HEK293 (cell line): ENCODE data around the gene MALT1.

Source experiments
- HOXA7 ChIP-seq: sonication (generic); formaldehyde crosslinking; IDR thresholded peaks from 2 replicates; pipeline ENCODE4 v1.8.1; 2022; ENCODE audit warnings: missing genetic modification reagents, borderline replicate concordance
- HOXC10 ChIP-seq: sonication (generic); formaldehyde crosslinking; IDR thresholded peaks from 2 replicates; pipeline ENCODE4 v1.8.1; 2023; ENCODE audit warnings: mild to moderate bottlenecking, missing genetic modification reagents
- KLF8 ChIP-seq: fragments of 450-650 bp; formaldehyde crosslinking; IDR thresholded peaks from 2 replicates; pipeline ENCODE4 v1.5.1; 2016; ENCODE audit warnings: missing biosample characterization, missing genetic modification characterization
- OVOL3 ChIP-seq: fragments of 450-650 bp; formaldehyde crosslinking; IDR thresholded peaks from 2 replicates; pipeline ENCODE4 v1.5.1; 2016; ENCODE audit warnings: missing biosample characterization, missing genetic modification characterization
- REPIN1 ChIP-seq: fragments of 450-650 bp; formaldehyde crosslinking; IDR thresholded peaks from 2 replicates; pipeline ENCODE4 v1.5.1; 2017; ENCODE audit warnings: missing biosample characterization, missing genetic modification characterization, low read depth
- SCRT1 ChIP-seq: fragments of 450-650 bp; formaldehyde crosslinking; IDR thresholded peaks from 2 replicates; pipeline ENCODE4 v1.5.1; 2016; ENCODE audit warnings: missing biosample characterization, missing genetic modification characterization, borderline replicate concordance
- YY1 ChIP-seq: fragments of 450-650 bp; formaldehyde crosslinking; IDR thresholded peaks from 2 replicates; pipeline ENCODE4 v1.5.1; 2018; ENCODE audit warnings: missing biosample characterization, missing genetic modification characterization
- YY2 ChIP-seq: fragments of 450-650 bp; formaldehyde crosslinking; IDR thresholded peaks from 2 replicates; pipeline ENCODE4 v1.5.1; 2016; ENCODE audit warnings: missing biosample characterization, missing genetic modification characterization
- ZBTB1 ChIP-seq: fragments of 450-650 bp; formaldehyde crosslinking; IDR thresholded peaks from 2 replicates; pipeline ENCODE4 v1.5.1; 2016; ENCODE audit warnings: missing biosample characterization, missing genetic modification characterization
- ZNF138 ChIP-seq: fragments of 450-650 bp; formaldehyde crosslinking; IDR thresholded peaks from 2 replicates; pipeline ENCODE4 v1.5.1; 2016; ENCODE audit warnings: missing biosample characterization, missing genetic modification characterization, borderline replicate concordance
- ZNF19 ChIP-seq: fragments of 450-650 bp; formaldehyde crosslinking; IDR thresholded peaks from 2 replicates; pipeline ENCODE4; 2016; ENCODE audit warnings: missing biosample characterization, missing genetic modification characterization, low read depth
- ZNF214 ChIP-seq: fragments of 450-650 bp; formaldehyde crosslinking; IDR thresholded peaks from 2 replicates; pipeline ENCODE4 v1.5.1; 2017; ENCODE audit warnings: missing biosample characterization, mild to moderate bottlenecking, missing genetic modification characterization, borderline replicate concordance
- ZNF292 ChIP-seq: fragments of 450-650 bp; formaldehyde crosslinking; IDR thresholded peaks from 2 replicates; pipeline ENCODE4 v1.5.1; 2016; ENCODE audit warnings: low read depth, missing biosample characterization, missing genetic modification characterization, borderline replicate concordance
- ZNF354C ChIP-seq: fragments of 450-650 bp; formaldehyde crosslinking; IDR thresholded peaks from 2 replicates; pipeline ENCODE4 v1.5.1; 2016; ENCODE audit warnings: missing biosample characterization, missing genetic modification characterization, low read depth, borderline replicate concordance
- ZNF391 ChIP-seq: fragments of 450-650 bp; formaldehyde crosslinking; IDR thresholded peaks from 2 replicates; pipeline ENCODE4 v1.5.1; 2016; ENCODE audit warnings: low read depth, missing biosample characterization, missing genetic modification characterization, borderline replicate concordance
- ZNF48 ChIP-seq: fragments of 450-650 bp; formaldehyde crosslinking; IDR thresholded peaks from 2 replicates; pipeline ENCODE4 v1.5.1; 2016; ENCODE audit warnings: missing biosample characterization, missing genetic modification characterization
- ZNF501 ChIP-seq: fragments of 450-650 bp; formaldehyde crosslinking; IDR thresholded peaks from 2 replicates; pipeline ENCODE4 v1.5.1; 2016; ENCODE audit warnings: missing biosample characterization, missing genetic modification characterization
- ZNF529 ChIP-seq: fragments of 450-650 bp; formaldehyde crosslinking; IDR thresholded peaks from 2 replicates; pipeline ENCODE4 v1.5.1; 2017; ENCODE audit warnings: missing genetic modification characterization, missing biosample characterization; ENCODE audit not compliant: insufficient replicate concordance
- ZNF610 ChIP-seq: fragments of 450-650 bp; formaldehyde crosslinking; IDR thresholded peaks from 2 replicates; pipeline ENCODE4 v1.5.1; 2016; ENCODE audit warnings: missing biosample characterization, missing genetic modification characterization, borderline replicate concordance
- ZNF830 ChIP-seq: fragments of 450-650 bp; IDR thresholded peaks from 2 replicates; pipeline ENCODE4 v1.5.0; 2018; ENCODE audit warnings: missing biosample characterization, missing genetic modification characterization, low read depth, mild to moderate bottlenecking, moderate library complexity
- ZNF843 ChIP-seq: fragments of 450-650 bp; formaldehyde crosslinking; IDR thresholded peaks from 2 replicates; pipeline ENCODE4 v1.5.1; 2016; ENCODE audit warnings: missing biosample characterization, missing genetic modification characterization
- TF ChIP-seq, protein P1 (sequence below): fragments of 450-650 bp; formaldehyde crosslinking; conservative IDR thresholded peaks from 2 replicates; pipeline ENCODE4 v1.5.1; 2016; ENCODE audit warnings: low read depth, missing biosample characterization, missing genetic modification characterization
- TF ChIP-seq, protein P2 (sequence below): fragments of 450-650 bp; formaldehyde crosslinking; IDR thresholded peaks from 2 replicates; pipeline ENCODE4 v1.5.1; 2016; ENCODE audit warnings: missing biosample characterization, missing genetic modification characterization
- TF ChIP-seq, protein P3 (sequence below): IDR thresholded peaks from 2 replicates; pipeline ENCODE4 v1.6.1; 2011; ENCODE audit warnings: mild to moderate bottlenecking, low read depth, low read length, borderline replicate concordance
- TF ChIP-seq, protein P4 (sequence below): fragments of 450-650 bp; formaldehyde crosslinking; IDR thresholded peaks from 2 replicates; pipeline ENCODE4 v1.5.1; 2016; ENCODE audit warnings: missing biosample characterization, missing genetic modification characterization
- TF ChIP-seq, protein P5 (sequence below): fragments of 450-650 bp; formaldehyde crosslinking; conservative IDR thresholded peaks from 2 replicates; pipeline ENCODE4 v1.5.1; 2016; ENCODE audit warnings: low read depth, missing biosample characterization, missing genetic modification characterization

MALT1 gene

DNA sequence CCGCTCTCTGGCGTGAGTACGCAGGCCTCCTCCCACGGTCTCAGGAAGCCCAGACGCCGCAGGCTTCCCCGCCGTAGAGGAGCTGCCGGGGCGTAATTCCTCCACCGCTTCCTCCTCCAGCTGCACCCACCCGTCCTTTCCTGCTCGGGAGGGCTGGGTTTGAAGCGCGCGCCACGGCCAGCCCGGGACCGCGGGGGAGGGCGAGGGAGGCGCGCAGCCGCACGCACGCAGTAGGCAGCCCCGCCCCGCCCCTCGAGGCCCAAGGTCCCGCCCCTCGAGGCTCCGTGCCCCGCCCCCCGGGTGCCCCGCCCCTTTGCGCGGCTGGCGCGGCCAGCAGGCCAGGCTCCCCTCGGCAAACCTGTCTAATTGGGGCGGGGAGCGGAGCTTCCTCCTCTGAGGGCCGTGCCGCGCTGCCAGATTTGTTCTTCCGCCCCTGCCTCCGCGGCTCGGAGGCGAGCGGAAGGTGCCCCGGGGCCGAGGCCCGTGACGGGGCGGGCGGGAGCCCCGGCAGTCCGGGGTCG, at the start of gene MALT1 (continued):
- TF ChIP-seq, protein P1, sequence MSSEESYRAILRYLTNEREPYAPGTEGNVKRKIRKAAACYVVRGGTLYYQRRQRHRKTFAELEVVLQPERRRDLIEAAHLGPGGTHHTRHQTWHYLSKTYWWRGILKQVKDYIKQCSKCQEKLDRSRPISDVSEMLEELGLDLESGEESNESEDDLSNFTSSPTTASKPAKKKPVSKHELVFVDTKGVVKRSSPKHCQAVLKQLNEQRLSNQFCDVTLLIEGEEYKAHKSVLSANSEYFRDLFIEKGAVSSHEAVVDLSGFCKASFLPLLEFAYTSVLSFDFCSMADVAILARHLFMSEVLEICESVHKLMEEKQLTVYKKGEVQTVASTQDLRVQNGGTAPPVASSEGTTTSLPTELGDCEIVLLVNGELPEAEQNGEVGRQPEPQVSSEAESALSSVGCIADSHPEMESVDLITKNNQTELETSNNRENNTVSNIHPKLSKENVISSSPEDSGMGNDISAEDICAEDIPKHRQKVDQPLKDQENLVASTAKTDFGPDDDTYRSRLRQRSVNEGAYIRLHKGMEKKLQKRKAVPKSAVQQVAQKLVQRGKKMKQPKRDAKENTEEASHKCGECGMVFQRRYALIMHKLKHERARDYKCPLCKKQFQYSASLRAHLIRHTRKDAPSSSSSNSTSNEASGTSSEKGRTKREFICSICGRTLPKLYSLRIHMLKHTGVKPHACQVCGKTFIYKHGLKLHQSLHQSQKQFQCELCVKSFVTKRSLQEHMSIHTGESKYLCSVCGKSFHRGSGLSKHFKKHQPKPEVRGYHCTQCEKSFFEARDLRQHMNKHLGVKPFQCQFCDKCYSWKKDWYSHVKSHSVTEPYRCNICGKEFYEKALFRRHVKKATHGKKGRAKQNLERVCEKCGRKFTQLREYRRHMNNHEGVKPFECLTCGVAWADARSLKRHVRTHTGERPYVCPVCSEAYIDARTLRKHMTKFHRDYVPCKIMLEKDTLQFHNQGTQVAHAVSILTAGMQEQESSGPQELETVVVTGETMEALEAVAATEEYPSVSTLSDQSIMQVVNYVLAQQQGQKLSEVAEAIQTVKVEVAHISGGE (tag by site-specific recombination): peak; percentile 54
- TF ChIP-seq ZNF501 (tag by site-specific recombination) (no peak), ZNF292 (no peak), SCRT1 (tag by site-specific recombination) (no peak), YY2 (tag by site-specific recombination) (no peak), ZNF529 (no peak), ZBTB1 (no peak), ZNF830 (tag by site-specific recombination) (no peak), KLF8 (tag by site-specific recombination) (peak; percentile 57; the same call in 1 of the 2 replicates), ZNF48 (tag by site-specific recombination) (no peak), ZNF610 (tag by site-specific recombination) (no peak), ZNF138 (tag by site-specific recombination) (no peak), ZNF843 (tag by site-specific recombination) (0 out of 2 replicates have a peak, but pooled peaks have one; percentile 37), YY1 (tag by site-specific recombination) (no peak), HOXC10 (no peak), ZNF391 (0 out of 2 replicates have a peak, but pooled peaks have one; percentile 48), OVOL3 (no peak), ZNF354C (no peak), ZNF214 (tag by site-specific recombination) (no peak), REPIN1 (tag by site-specific recombination) (no peak), HOXA7 (CRISPR knock-in tag) (no peak), ZNF19 (no peak)
- TF ChIP-seq, protein P2, sequence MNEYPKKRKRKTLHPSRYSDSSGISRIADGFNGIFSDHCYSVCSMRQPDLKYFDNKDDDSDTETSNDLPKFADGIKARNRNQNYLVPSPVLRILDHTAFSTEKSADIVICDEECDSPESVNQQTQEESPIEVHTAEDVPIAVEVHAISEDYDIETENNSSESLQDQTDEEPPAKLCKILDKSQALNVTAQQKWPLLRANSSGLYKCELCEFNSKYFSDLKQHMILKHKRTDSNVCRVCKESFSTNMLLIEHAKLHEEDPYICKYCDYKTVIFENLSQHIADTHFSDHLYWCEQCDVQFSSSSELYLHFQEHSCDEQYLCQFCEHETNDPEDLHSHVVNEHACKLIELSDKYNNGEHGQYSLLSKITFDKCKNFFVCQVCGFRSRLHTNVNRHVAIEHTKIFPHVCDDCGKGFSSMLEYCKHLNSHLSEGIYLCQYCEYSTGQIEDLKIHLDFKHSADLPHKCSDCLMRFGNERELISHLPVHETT (tag by site-specific recombination): no peak
- TF ChIP-seq, protein P3, sequence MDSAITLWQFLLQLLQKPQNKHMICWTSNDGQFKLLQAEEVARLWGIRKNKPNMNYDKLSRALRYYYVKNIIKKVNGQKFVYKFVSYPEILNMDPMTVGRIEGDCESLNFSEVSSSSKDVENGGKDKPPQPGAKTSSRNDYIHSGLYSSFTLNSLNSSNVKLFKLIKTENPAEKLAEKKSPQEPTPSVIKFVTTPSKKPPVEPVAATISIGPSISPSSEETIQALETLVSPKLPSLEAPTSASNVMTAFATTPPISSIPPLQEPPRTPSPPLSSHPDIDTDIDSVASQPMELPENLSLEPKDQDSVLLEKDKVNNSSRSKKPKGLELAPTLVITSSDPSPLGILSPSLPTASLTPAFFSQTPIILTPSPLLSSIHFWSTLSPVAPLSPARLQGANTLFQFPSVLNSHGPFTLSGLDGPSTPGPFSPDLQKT: no peak
- TF ChIP-seq, protein P4, sequence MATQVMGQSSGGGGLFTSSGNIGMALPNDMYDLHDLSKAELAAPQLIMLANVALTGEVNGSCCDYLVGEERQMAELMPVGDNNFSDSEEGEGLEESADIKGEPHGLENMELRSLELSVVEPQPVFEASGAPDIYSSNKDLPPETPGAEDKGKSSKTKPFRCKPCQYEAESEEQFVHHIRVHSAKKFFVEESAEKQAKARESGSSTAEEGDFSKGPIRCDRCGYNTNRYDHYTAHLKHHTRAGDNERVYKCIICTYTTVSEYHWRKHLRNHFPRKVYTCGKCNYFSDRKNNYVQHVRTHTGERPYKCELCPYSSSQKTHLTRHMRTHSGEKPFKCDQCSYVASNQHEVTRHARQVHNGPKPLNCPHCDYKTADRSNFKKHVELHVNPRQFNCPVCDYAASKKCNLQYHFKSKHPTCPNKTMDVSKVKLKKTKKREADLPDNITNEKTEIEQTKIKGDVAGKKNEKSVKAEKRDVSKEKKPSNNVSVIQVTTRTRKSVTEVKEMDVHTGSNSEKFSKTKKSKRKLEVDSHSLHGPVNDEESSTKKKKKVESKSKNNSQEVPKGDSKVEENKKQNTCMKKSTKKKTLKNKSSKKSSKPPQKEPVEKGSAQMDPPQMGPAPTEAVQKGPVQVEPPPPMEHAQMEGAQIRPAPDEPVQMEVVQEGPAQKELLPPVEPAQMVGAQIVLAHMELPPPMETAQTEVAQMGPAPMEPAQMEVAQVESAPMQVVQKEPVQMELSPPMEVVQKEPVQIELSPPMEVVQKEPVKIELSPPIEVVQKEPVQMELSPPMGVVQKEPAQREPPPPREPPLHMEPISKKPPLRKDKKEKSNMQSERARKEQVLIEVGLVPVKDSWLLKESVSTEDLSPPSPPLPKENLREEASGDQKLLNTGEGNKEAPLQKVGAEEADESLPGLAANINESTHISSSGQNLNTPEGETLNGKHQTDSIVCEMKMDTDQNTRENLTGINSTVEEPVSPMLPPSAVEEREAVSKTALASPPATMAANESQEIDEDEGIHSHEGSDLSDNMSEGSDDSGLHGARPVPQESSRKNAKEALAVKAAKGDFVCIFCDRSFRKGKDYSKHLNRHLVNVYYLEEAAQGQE (tag by site-specific recombination): no peak
- TF ChIP-seq, protein P5, sequence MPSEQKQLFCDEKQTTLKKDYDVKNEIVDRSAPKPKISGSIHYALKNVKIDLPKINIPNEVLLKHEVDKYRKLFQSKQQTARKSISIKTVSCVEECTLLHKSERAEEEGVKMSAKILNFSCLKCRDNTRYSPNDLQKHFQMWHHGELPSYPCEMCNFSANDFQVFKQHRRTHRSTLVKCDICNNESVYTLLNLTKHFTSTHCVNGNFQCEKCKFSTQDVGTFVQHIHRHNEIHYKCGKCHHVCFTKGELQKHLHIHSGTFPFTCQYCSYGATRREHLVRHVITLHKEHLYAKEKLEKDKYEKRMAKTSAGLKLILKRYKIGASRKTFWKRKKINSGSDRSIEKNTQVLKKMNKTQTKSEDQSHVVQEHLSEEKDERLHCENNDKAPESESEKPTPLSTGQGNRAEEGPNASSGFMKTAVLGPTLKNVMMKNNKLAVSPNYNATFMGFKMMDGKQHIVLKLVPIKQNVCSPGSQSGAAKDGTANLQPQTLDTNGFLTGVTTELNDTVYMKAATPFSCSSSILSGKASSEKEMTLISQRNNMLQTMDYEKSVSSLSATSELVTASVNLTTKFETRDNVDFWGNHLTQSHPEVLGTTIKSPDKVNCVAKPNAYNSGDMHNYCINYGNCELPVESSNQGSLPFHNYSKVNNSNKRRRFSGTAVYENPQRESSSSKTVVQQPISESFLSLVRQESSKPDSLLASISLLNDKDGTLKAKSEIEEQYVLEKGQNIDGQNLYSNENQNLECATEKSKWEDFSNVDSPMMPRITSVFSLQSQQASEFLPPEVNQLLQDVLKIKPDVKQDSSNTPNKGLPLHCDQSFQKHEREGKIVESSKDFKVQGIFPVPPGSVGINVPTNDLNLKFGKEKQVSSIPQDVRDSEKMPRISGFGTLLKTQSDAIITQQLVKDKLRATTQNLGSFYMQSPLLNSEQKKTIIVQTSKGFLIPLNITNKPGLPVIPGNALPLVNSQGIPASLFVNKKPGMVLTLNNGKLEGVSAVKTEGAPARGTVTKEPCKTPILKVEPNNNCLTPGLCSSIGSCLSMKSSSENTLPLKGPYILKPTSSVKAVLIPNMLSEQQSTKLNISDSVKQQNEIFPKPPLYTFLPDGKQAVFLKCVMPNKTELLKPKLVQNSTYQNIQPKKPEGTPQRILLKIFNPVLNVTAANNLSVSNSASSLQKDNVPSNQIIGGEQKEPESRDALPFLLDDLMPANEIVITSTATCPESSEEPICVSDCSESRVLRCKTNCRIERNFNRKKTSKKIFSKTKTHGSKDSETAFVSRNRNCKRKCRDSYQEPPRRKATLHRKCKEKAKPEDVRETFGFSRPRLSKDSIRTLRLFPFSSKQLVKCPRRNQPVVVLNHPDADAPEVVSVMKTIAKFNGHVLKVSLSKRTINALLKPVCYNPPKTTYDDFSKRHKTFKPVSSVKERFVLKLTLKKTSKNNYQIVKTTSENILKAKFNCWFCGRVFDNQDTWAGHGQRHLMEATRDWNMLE (tag by site-specific recombination): no peak
